ENCODE results near the gene SERTAD1. TPM values are rescaled to one million over a fixed set of nuclear protein-coding genes. Genes with fewer than 3 reads are reported as not detected.
"Not testable (repeated sequence)": the region's sequence is repeated elsewhere in the genome, so short reads cannot be mapped to it uniquely, and the experiment has no call there.

Gene SERTAD1, protein sequence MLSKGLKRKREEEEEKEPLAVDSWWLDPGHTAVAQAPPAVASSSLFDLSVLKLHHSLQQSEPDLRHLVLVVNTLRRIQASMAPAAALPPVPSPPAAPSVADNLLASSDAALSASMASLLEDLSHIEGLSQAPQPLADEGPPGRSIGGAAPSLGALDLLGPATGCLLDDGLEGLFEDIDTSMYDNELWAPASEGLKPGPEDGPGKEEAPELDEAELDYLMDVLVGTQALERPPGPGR
- total RNA-seq, result 14.7 TPM

GRCh38 chr19:40425450-40426287 is at the start of gene SERTAD1:
SERTAD1 (minus strand) TSS chr19:40425992; CDS start chr19:40423546, 2,446 bp downstream.
- ATAC-seq, result peak; percentile 93

GRCh38 chr19:40474737-40475136 is 48.9 kb upstream of the SERTAD1 start:
- ATAC-seq, result no peak

- ATAC-seq, result no peak
These were observed 46.7 kb upstream of the SERTAD1 start for GRCh38 chr19:40472516-40472915.

- no peak for ATAC-seq
These were observed 45.3 kb upstream of the SERTAD1 start for GRCh38 chr19:40471111-40471510.

DNA sequence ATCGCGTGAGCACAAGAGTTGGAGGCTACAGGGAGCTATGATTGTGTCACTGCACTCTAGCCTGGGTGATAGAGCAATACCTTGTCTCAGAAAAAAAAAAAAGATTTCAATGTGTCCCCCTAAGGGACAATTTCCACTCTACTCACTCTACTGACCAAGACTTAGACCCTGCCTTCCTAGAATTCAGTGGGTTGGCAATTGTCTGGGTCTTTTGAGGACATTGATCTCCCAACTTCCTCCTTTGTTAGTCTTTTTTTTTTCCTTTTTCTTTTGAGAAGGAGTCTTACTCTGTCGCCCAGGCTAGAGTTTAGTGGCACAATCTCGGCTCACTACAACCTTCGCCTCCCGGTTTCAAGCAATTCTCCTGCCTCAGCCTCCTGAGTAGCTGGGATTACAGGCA is 43.2 kb upstream of the SERTAD1 start:
- ATAC-seq, result no peak

GRCh38 chr19:40466985-40467734 is 41.4 kb upstream of the SERTAD1 start, which contains the start of gene SPTBN4:
SPTBN4 (plus strand) TSS chr19:40467001; CDS start chr19:40472622, 5,621 bp downstream.
- ATAC-seq, result no peak

GRCh38 chr19:40466219-40466984 is 40.6 kb upstream of the SERTAD1 start:
- ATAC-seq, result peak; percentile 72

GRCh38 chr19:40465557-40466218 is 39.9 kb upstream of the SERTAD1 start, which contains the start of gene BLVRB:
BLVRB (minus strand) TSS chr19:40465745; CDS start chr19:40465688, 57 bp downstream.
- ATAC-seq, result peak; percentile 92

DNA sequence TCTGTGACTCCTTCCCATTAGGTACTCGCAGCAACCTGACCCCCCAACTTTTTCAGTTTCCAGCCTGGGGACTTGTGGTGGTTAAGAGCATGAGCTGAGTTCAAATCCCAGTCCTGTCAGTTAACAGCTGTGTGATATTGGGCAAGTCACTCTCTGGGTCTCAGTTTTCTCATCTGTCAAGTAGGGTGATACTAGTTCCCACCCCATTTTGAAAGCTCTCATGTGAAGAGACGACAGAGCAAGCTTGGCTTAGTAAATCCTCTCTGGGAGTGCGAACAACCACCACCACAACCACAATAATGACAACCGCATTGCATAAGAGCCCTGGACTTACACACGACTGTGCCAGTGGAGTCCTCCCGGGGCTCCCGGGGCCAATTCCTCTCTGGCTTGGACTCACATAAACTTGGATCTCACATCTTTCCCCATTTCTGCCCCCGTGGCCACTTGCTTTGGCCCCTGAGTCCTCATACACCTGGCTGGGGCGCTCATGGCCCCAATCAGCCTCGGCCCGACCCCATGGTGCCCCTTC is 39.3 kb upstream of the SERTAD1 start:
- peak; percentile 1 for ATAC-seq

- peak; percentile 45 for ATAC-seq
These were observed 38.5 kb upstream of the SERTAD1 start for GRCh38 chr19:40464059-40465024.

- ATAC-seq, result not testable (repeated sequence)
These were observed 37.8 kb upstream of the SERTAD1 start for GRCh38 chr19:40463587-40464037.

GRCh38 chr19:40461669-40462221 is 36.0 kb upstream of the SERTAD1 start:
- no peak for ATAC-seq

GRCh38 chr19:40460185-40460584 is 34.4 kb upstream of the SERTAD1 start:
- no peak for ATAC-seq

DNA sequence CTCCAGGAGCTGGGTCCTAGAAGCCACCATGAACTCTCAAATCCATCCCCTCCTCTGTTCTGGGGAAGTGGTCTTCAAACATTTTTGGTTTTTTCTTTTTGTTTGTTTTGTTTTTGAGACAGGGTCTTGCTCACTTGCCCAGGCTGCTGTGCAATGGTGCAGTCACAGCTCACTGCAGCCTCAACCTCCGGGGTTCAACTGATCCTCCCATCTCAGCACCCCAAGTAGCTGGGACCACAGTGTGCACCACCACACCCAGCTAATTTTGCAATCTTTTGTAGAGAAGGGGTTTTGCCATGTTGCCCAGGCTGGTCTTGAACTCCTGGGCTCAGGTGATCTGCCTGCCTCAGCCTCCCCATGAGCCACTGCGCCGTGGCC is 32.8 kb upstream of the SERTAD1 start:
- ATAC-seq, result no peak

GRCh38 chr19:40457953-40458596 is 32.3 kb upstream of the SERTAD1 start:
- peak; percentile 4 for ATAC-seq

- ATAC-seq, result no peak
These were observed 31.3 kb upstream of the SERTAD1 start for GRCh38 chr19:40457048-40457447.

DNA sequence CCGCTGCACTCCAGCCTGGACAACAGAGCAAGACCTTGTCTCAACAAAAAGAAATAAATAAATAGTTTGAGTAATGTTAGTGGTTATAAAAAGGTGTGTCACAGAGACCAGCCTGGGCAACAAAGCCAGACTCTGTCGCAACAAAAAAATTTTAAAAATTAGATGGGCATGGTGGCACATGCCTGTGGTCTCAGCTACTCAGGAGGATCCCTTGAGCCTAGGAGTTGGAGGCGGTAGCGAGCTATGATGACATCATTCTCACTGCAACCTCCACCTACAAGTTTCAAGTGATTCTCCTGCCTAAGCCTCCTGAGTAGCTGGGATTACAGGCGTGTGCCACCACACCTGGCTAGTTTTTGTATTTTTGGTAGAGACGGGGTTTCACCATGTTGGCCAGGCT is 28.2 kb upstream of the SERTAD1 start:
- ATAC-seq, result peak; percentile 32

DNA sequence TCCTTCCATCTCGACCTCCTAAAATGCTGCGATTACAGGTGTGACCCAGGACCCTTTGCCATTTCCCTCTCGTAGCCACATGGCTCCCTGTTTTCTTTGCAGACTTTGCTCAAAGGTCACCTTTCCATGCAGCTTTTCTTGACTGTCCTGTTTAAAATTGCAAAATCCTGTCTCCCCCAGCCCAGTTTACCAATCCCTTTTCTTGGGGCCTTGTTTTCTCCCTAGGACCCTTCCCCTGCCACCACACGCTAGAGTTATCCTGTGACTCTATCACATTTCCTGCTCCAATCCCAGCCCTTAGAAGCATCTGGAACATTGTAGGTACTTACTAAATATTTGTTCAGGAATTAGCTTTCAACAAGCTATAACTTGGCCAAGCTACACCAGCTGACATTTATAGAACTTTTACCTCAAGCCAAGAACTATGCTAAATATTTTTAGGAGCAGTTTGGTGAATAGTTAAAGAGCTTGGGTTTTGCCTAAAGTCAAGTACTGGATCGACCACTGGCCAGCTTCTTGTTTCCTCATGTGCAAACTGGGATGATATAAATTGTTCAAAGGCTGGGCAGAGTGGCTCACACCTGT is 27.5 kb upstream of the SERTAD1 start:
- peak; percentile 20 for ATAC-seq

GRCh38 chr19:40452016-40452415 is 26.2 kb upstream of the SERTAD1 start:
- ATAC-seq, result no peak
